Astrocyte of the spinal cord (primary cell): ENCODE measurements around the gene HSPA1B.

Experiments used
- DNase-seq: peaks from one replicate; pipeline ENCODE4 v3.0.0; 2011; ENCODE audit warnings: low read depth, low spot score
- H3K4me3 ChIP-seq: 2 replicates; pipeline ENCODE4 v1.5.1; 2011; ENCODE audit warnings: low read depth, mild to moderate bottlenecking, low read length, moderate library complexity
- in situ Hi-C: cut with HindIII; loops from 2 replicates; pipeline ENCODE4 v1.10.0; 2017; ENCODE audit warnings: low sequenced_read_pairs
- TF ChIP-seq, protein P1 (sequence below): IDR thresholded peaks from 2 replicates; pipeline ENCODE4 v1.5.1; 2012; ENCODE audit warnings: low read depth, mild to moderate bottlenecking, low read length, inconsistent platforms

HSPA1B gene

DNA sequence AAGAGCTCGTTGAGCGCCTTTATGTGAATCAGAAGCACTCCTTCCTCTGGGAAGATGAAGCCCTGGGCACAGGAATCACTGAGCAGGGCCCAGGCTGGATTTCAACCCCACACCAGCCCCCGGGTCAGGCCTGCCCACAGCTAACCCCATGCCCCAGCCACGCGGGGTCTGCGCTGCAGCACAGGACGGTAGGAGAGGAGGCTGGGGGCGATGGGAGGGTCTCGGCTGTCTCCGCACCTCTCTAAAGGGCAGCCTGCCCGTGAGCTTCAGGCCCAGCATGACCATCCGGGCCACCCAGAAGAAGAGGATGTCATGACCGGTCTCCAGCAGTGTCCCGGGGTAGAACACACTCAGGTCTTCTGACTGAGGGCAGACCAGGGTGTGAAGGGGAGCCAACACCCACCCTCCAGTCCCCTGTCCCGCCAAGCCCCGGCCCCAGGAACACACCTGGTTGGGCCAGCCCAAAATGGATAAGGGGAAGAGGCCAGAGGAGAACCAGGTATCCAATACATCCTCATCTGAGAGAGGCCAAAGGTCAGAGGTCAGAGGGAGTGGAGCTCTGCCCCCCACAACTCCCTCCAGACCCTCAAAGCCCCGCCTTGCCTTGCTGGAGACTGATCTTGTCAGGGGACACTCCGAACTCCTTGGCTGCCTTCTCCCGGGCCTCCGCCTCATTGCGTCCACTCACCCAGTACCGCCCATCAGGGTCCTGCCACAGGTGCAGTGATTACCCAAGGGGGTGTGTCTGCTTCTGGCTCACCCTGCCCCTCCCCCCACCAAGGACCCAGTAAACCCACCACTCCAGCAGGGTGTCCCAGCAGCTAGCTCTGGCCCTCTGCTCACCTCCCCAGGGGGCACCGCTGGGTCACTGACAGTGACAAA, 46.1 kb upstream of the HSPA1B start:
- in situ Hi-C loops: no loop called here

DNA sequence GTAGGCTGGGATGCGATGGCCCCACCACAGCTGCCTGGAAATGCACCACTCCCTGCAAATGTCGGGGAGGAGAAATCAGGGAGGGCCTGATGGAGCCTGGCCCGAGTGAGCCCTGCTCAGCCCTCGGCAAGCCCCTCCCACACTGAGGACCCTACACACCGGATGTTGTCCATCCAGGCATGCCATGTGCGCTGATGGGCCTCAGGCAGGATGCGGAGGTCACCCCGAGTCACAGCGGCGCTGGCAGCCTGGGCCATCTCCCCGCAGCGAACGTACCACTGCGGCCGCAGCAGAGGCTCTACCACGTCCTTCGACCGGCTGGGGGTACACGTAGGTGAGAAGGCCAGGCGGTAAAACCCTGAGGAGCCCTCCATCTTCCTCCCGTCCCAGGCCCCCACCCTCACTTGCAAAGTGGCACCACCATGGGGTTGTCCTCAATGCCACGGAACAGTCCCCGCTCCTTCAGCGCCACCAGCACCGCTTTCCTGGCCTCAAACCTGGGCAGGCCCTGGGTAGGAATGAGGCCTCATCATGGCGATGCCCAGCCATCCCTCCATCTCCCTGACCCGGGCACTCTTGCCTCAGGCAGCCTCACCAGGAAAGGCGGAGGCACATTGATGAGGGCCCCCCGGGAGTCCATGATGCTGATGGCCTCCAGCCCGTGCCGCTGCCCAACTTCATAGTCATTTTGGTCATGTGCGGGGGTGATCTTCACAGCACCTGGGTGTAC, 45.2 kb upstream of the HSPA1B start:
- H3K4me3 ChIP-seq: no peak overlapping the region
- in situ Hi-C loops: no loop called here
- no peak for DNase-seq
- TF ChIP-seq, protein P1, sequence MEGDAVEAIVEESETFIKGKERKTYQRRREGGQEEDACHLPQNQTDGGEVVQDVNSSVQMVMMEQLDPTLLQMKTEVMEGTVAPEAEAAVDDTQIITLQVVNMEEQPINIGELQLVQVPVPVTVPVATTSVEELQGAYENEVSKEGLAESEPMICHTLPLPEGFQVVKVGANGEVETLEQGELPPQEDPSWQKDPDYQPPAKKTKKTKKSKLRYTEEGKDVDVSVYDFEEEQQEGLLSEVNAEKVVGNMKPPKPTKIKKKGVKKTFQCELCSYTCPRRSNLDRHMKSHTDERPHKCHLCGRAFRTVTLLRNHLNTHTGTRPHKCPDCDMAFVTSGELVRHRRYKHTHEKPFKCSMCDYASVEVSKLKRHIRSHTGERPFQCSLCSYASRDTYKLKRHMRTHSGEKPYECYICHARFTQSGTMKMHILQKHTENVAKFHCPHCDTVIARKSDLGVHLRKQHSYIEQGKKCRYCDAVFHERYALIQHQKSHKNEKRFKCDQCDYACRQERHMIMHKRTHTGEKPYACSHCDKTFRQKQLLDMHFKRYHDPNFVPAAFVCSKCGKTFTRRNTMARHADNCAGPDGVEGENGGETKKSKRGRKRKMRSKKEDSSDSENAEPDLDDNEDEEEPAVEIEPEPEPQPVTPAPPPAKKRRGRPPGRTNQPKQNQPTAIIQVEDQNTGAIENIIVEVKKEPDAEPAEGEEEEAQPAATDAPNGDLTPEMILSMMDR: no peak

More for the DNA sequence above, 46.1 kb upstream of the HSPA1B start:
- TF ChIP-seq, protein P1: no peak
- no peak overlapping the region for H3K4me3 ChIP-seq
- DNase-seq: no peak

DNA sequence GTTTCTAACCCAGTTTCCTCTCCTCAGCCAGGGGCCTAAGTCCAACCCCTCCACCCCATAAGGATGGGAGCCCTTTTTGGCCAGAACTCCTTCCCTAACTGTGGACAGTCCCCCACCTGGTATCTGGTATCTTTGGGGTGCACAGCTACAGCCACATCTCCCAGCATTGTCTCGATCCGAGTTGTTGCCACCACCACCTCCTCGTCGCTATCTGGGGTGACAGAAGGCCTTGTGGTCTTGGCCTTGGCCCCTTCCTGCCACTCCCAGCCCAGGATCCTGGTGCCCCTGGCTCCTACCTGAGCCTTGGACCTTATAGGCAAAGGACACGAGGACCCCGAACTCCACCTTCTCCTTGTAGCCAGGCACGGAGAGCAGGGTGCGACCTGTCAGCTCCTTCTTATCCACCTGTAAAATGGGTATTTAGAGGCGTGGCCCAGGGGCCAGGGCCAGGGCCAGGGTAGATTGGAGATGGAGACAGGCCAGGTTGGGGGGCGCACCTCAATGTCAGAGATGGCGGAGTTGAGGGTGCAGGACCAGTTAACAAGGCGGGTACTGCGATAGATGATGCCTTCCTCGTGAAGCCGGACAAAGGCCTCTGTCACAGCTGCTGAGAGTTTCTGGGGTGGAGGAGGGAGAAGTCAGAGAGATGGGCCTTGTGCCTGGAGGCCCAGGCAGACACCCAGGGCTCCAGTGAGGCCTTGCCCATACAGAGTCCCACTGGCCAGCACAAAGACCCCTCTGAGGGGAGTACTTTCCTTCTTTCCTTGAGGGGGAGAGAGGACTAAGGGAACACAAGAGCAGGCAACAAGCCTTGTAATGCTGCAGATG, 43.2 kb upstream of the HSPA1B start:
- in situ Hi-C loops: no loop called here
- DNase-seq: no peak
- H3K4me3 ChIP-seq: no peak overlapping the region
- TF ChIP-seq, protein P1: no peak

DNA sequence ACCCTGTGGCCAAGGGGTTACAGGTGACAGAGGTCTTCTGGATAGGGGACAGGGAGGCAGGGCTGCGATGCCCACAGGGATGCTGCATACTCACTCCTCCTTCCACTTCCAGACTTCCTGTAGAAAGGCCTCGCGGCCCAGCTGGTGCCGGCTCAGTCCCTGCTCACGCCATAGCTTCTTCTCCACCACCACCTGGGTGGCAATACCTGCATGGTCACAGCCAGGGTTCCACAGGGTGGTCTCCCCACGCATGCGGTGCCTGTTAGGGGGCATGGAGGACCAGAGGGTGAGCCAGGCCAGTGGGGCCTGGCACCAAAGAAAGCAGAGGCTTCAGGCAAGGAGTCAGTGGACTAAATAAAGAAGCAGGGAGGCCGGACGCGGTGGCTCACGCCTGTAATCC, 42.1 kb upstream of the HSPA1B start:
- in situ Hi-C loops: no loop called here
- H3K4me3 ChIP-seq: no peak overlapping the region
- TF ChIP-seq, protein P1: no peak
- no peak for DNase-seq

DNA sequence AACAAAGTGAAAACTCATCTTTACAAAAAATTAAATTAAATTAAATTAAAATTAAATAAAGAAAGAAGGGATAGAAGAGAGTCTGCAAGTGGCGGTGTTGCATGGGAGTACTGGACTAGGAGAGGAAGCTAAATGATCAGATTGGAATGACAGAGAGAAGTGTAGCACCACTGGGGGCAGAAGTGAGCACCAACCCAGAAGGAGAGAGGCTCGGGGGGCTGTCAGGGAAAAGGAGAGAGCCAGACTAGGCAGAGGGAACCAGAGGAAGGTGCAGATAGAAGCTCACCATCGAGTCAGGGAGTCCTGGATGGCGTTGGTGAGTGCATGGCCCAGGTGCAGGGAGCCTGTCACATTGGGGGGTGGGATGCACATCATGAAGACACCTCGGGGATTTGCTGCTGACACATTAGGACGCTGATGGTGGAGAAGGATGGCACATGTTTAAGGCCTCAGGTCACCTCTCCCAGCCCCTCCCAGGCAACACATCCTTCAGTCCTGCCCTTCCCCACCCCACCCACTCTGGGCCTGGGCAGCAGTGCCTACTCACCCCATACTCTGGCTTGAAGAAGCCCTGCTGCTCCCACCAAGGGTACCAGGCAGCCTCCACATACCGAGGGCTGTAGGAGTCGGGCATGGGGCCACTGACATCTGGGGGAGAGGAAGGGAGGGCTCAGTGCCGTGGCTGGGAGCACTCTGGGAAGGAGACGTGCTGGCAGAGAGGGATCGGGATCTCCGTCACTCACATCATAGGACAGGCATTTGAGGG, 36.0 kb upstream of the HSPA1B start:
- no peak overlapping the region for H3K4me3 ChIP-seq
- in situ Hi-C loops: no loop called here
- TF ChIP-seq, protein P1: peak; percentile 75
- peak; percentile 37 for DNase-seq

DNA sequence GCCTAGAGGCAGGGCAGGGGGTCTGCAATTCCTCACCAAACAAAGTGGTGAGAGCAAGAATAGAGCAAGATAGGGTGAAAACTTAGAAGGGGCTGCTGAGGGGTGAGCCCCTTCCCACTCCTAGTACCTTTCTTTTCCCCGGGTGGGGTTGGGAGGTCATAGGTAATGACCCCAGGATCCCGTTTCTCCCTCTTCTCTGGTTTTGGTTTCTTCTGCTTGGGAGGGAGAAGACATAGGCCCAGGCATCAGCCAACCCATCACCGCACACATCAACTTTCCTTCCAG, 35.5 kb upstream of the HSPA1B start:
- H3K4me3 ChIP-seq: no peak overlapping the region
- TF ChIP-seq, protein P1: no peak
- in situ Hi-C loops: no loop called here
- DNase-seq: no peak
